G401.6 (cell line): ENCODE measurements around the gene CYP2S1.
"Not testable (repeated sequence)": the region's sequence is repeated elsewhere in the genome, so short reads cannot be mapped to it uniquely, and the experiment has no call there.

Experiments used
- FAIRE-seq: peaks from 2 replicates; lab custom pipeline; 2012; peaks lifted over from hg19 to GRCh38; lab: Jason Lieb, UNC

CYP2S1 gene

GRCh38 chr19:41226053-41226873 lies 33.2 kb downstream of the CYP2S1 start:
- no peak for FAIRE-seq

DNA sequence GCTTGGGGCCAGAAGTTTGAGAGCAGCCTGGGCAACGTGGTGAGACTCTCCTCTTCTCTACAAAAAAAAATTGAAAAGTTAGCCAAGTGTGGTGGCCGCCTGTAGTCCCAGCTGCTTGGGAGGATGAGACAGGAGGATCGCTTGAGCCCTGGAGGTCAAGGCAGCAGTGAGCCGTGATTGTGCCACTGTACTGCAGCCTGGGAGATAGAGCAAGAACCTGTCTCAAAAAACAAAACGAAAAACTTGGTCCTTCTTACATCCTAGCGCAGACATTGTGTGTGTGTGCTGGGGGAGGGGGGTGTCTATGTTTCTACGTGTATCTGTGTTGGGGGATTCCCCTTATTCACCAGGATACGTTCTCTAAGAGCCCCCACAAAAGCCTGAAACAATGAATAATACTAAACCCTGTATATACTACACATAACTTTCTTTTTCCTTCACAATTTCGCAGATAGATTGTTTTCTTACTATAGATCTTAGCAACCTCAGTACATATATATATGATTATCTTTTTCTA lies 33.9 kb downstream of the CYP2S1 start:
- no peak for FAIRE-seq

GRCh38 chr19:41228486-41228885 lies 35.5 kb downstream of the CYP2S1 start:
- no peak for FAIRE-seq

- not testable (repeated sequence) for FAIRE-seq
These were observed 36.3 kb downstream of the CYP2S1 start for GRCh38 chr19:41229338-41229737.

GRCh38 chr19:41230067-41230857 lies 37.2 kb downstream of the CYP2S1 start:
- FAIRE-seq = no peak

DNA sequence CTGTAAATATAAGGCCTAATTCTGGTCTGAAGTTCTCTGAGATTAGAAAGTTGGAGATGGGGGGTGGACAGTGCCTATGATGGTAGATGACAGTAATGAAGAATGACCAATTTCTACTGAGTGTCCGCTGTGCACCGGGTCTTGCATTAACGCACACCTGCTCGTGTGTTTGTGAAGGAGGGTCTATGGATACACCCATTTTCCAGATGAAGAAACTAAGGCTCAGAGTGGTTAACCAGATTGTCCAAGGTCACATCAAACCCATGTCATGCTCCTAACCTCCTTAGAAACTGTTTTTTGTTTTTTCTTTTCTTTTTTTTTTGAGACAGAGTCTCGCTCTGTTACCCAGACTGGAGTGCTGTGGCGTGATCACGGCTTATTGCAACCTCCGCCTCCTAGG lies 39.7 kb downstream of the CYP2S1 start:
- FAIRE-seq = no peak

DNA sequence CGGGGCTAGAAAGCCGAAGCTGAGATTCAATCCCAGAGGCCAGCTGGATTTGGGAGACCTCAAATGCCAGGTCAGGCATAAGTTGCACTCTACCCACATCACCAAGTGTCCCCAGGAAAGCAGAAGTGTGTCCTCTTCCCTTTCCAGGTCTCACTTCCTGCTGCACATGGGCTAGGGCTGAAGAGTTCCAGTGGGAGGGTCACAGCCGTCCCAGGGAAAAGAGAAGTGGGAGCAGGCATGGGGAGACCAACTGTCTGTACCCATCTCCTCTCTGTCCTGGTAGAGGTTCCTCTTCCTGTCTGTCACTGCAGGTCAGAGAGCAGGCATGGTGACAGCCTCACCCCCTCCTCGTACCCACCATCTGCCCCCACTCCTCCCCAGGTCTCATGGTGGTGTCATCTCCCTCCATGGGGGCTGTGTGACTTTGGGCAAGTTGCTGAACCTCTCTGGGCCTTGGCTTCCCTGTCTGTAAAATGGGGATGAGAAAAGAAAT lies 40.8 kb downstream of the CYP2S1 start:
- FAIRE-seq = no peak

DNA sequence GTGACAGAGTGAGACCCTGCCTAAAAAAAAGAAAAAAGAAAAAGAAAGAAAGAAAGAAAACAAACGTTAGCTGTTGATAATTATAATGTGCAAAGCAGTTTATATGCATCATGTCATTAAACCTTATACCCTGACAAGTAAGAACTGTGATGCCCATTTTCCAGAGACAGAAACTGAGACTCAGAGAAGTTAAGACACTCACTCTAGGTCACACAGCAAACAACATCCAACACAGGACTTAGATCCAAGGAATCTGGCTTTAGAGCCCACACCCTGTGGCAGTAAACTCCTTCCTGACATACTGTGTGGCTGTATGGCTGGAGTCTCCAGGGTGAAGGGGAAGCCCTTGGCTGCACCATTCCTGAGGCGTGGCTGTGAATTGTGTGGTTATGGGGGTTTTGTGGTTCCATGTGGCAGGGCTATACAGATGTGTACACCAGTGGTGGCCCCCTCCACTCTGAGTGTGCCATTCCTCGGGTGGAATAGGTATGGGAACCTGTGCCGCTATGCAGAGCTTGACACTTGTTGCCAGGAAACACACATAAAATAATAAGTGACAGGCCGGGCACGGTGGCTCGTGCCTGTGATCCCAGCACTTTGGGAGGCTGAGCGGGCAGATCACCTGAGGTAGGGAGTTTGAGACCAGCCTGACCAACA lies 41.6 kb downstream of the CYP2S1 start:
- no peak for FAIRE-seq

- no peak for FAIRE-seq
These were observed 42.5 kb downstream of the CYP2S1 start for GRCh38 chr19:41235480-41235879.

DNA sequence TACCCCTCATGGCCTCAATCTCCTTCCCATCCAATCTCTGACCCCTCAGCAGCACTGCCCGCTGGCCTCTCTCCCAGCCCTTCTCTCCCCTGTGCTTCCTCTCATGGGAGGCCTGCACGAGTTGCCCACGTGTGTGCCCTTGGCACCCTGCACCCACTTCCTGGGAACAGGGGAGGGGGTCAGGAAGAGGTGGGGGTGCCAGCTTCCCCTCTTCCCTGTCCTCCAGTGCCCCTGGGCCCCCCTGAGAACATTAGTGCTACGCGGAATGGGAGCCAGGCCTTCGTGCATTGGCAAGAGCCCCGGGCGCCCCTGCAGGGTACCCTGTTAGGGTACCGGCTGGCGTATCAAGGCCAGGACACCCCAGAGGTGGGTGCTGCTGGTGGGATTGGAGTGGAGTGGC lies 45.2 kb downstream of the CYP2S1 start:
- no peak for FAIRE-seq

DNA sequence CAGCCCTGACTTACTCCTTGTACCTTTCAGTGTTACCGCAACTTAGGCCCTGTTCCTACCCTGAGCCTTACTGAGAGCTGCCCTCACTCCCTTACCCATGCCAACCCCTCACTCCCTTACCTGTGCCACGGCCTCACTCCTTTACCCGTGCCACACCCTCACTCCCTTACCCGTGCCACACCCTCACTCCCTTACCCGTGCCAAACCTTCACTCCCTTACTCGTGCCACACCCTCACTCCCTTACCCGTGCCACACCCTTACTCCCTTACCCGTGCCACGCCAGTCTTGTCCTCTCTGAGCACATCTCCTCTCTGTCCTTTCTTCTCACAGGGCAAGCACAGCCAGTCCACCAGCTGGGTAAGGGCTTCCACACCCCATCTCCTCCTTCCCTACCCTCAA lies 46.3 kb downstream of the CYP2S1 start:
- no peak for FAIRE-seq

DNA sequence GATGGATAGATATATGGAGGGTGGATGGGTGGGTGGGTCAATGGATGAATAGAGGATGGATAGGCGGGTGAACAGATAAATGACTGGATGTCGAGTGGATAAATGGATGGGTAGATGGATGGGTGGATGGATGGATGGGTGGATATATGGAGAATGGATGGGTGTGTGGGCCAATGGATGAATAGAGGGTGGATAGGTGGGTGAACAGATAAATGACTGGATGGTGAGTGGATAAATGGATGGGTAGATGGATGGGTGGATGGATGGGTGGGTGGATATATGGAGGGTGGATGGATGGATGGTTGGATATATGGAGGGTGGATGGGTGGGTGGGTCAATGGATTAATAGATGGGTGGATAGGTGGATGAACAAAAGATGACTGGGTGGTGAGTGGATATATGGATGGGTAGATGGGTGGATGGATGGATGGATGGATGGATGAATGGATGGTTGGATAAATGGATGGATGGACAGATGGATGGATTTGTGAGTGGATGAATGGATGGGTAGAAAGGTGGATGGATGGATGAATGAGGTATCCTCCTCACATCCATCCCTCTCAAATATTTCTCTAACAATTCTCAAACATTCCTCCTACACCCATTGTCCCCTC lies 47.0 kb downstream of the CYP2S1 start:
- FAIRE-seq = no peak

GRCh38 chr19:41241859-41242258 lies 48.8 kb downstream of the CYP2S1 start:
- FAIRE-seq = no peak

GRCh38 chr19:41244117-41244516 lies 51.1 kb downstream of the CYP2S1 start:
- no peak for FAIRE-seq

GRCh38 chr19:41245843-41246242 lies 52.8 kb downstream of the CYP2S1 start:
- FAIRE-seq = no peak

DNA sequence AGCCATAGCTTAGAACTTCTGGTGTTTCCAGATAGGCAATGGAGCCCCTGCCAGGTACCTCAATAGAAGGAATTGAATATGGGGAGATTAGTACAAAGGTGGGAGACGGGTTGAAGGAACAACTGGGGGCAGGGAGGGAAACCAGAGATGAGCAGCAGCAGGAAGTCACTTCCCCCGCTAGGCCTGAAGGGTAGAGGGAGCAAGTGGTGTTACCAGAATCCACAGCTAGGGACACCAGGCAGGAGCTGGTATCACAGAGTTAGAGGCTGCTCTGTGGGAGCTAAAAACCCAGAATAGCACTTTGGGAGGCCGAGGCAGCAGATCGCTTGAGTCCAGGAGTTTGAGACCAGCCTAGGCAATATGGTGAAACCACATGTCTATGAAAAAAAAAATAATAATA lies 55.9 kb downstream of the CYP2S1 start:
- FAIRE-seq = no peak

GRCh38 chr19:41249707-41250423 lies 56.8 kb downstream of the CYP2S1 start:
- no peak for FAIRE-seq

- no peak for FAIRE-seq
These were observed 60.6 kb downstream of the CYP2S1 start for GRCh38 chr19:41253660-41254059.

DNA sequence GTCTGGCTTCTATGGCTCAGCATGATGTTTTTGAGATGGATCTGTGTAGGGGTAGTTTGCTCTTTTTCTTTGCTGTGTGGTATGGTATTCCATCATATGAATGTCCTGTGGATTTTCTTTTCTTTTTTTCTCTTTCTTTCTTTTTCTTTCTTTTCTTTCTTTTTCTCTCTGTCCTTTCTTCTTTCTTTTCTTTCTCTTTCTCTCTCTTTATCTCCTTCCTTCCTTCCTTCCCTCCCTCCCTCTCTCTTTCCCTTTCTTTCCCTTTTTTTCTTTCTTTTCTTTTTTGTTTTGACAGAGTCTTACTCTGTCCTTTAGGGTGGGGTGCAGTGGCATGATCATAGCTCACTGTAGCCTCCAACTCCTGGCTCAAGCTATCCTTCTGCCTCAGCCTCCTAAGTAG lies 62.2 kb downstream of the CYP2S1 start:
- FAIRE-seq = no peak
